H1 (cell line): ENCODE results near the gene CCNH. TPM values are rescaled to one million over a fixed set of nuclear protein-coding genes. Genes with fewer than 3 reads are reported as not detected.

ENCODE experiments used
- CTCF ChIA-PET: fragments of 300-600 bp; sonication (Branson Sonifier 250); formaldehyde crosslinking; loops from one replicate; lab custom pipeline; 2021; ENCODE audit not compliant: partially characterized antibody; lab: Charles Lee
- POLR2A ChIA-PET: fragments of 300-600 bp; sonication (Branson Sonifier 250); formaldehyde crosslinking; loops from one replicate; lab custom pipeline; 2021; ENCODE audit warnings: inconsistent platforms; ENCODE audit not compliant: partially characterized antibody; lab: Charles Lee
- DNase-seq, 2 experiments: peaks; one replicate each; pipeline versions ENCODE4 v3.0.0 to v3.0.0-alpha.2; 2010 to 2022; ENCODE audit warnings: low spot score in 2 of 2, low read depth in 1 of 2, mixed read lengths in 1 of 2
- FAIRE-seq: peaks from 2 replicates; lab custom pipeline; 2011; peaks lifted over from hg19 to GRCh38; lab: Jason Lieb, UNC
- H2AFZ ChIP-seq: 2 replicates; pipeline ENCODE4 v1.8.1; 2012; ENCODE audit warnings: low read length, inconsistent platforms
- H2AK5ac ChIP-seq: 2 replicates; pipeline ENCODE4 v1.6.1; 2013; ENCODE audit warnings: low read depth, low read length
- H2BK120ac ChIP-seq: replicated peaks from 2 replicates; pipeline ENCODE3; 2013; ENCODE audit warnings: low read depth, low read length, inconsistent platforms
- H2BK12ac ChIP-seq: 2 replicates; pipeline ENCODE4 v1.6.1; 2013; ENCODE audit warnings: low read depth, low read length
- H2BK15ac ChIP-seq: 2 replicates; pipeline ENCODE4 v1.6.1; 2013; ENCODE audit warnings: low read length
- H2BK20ac ChIP-seq: 2 replicates; pipeline ENCODE4 v1.6.1; 2013; ENCODE audit warnings: low read length
- H2BK5ac ChIP-seq: 2 replicates; pipeline ENCODE4 v1.6.1; 2013; ENCODE audit warnings: low read depth, low read length
- H3K14ac ChIP-seq: 2 replicates; pipeline ENCODE4 v1.6.1; 2013; ENCODE audit warnings: inconsistent platforms; ENCODE audit not compliant: insufficient read length
- H3K18ac ChIP-seq: 2 replicates; pipeline ENCODE4 v1.6.1; 2013; ENCODE audit warnings: low read length; ENCODE audit errors: extremely low read depth
- H3K23ac ChIP-seq: 2 replicates; pipeline ENCODE4 v1.6.1; 2013; ENCODE audit warnings: inconsistent platforms; ENCODE audit not compliant: insufficient read length
- H3K23me2 ChIP-seq: 2 replicates; pipeline ENCODE4 v1.6.1; 2013; ENCODE audit warnings: low read depth, low read length
- H3K27ac ChIP-seq: 2 replicates; pipeline ENCODE4 v1.6.1; 2011; ENCODE audit warnings: low read depth, low read length, inconsistent platforms
- H3K27me3 ChIP-seq, 4 experiments: replicated peaks in 1 of 4; 1 replicate in 1 of 4; 2 replicates in 3 of 4; pipeline versions ENCODE4 v1.6.1 to v1.8.1; 2011 to 2013; ENCODE audit warnings: low read length in 3 of 4, mild to moderate bottlenecking in 3 of 4, inconsistent platforms in 2 of 4, mixed read lengths in 2 of 4, moderate library complexity in 1 of 4; ENCODE audit not compliant: control insufficient read depth in 3 of 4, insufficient read depth in 3 of 4; ENCODE audit errors: extremely low read depth in 1 of 4
- H3K36me3 ChIP-seq, 4 experiments: 2 replicates each; pipeline versions ENCODE4 v1.6.1 to v1.8.1; 2011 to 2013; ENCODE audit warnings: mild to moderate bottlenecking in 4 of 4, low read length in 3 of 4, moderate library complexity in 2 of 4, control low read depth in 1 of 4, inconsistent platforms in 1 of 4; ENCODE audit not compliant: insufficient read depth in 4 of 4, control insufficient read depth in 2 of 4
- H3K4ac ChIP-seq: replicated peaks from 2 replicates; pipeline ENCODE3; 2013; ENCODE audit warnings: low read length, low read depth, mixed read lengths, inconsistent platforms; ENCODE audit not compliant: insufficient read length
- H3K4me1 ChIP-seq, 4 experiments: replicated peaks in 1 of 4; 1 replicate in 1 of 4; 2 replicates in 3 of 4; pipeline versions ENCODE4 v1.6.1 to v1.8.1; 2011 to 2013; ENCODE audit warnings: low read length in 3 of 4, inconsistent platforms in 2 of 4, mixed read lengths in 1 of 4; ENCODE audit not compliant: insufficient read depth in 4 of 4, control insufficient read depth in 3 of 4
- H3K4me2 ChIP-seq, 2 experiments: 2 replicates each; pipeline versions ENCODE4 v1.6.1 to v1.8.1; 2011 to 2013; ENCODE audit warnings: low read depth in 2 of 2, low read length in 2 of 2, control low read depth in 1 of 2, inconsistent platforms in 1 of 2, mild to moderate bottlenecking in 1 of 2; ENCODE audit not compliant: insufficient read depth in 1 of 2
- H3K4me3 ChIP-seq, 4 experiments: fragments of 200-600, 300-600 bp in 1 of 4; sonication (generic), shearing (Covaris generic), sonication (Bioruptor Twin) in 1 of 4; 2 replicates each; pipeline versions ENCODE4 v1.5.1 to v1.8.1; 2011 to 2016; ENCODE audit warnings: low read length in 4 of 4, low read depth in 3 of 4, control low read depth in 2 of 4, inconsistent platforms in 2 of 4, mild to moderate bottlenecking in 2 of 4, mixed read lengths in 1 of 4, moderate library complexity in 1 of 4; ENCODE audit not compliant: insufficient read depth in 2 of 4; ENCODE audit errors: extremely low read depth in 1 of 4
- H3K56ac ChIP-seq: replicated peaks from 2 replicates; pipeline ENCODE3; 2013; ENCODE audit warnings: low read depth, mild to moderate bottlenecking, mixed read lengths, low read length, inconsistent platforms; ENCODE audit not compliant: insufficient read length
- H3K79me1 ChIP-seq: 2 replicates; pipeline ENCODE4 v1.6.1; 2013; ENCODE audit warnings: low read depth, low read length, control low read depth
- H3K79me2 ChIP-seq, 2 experiments: 2 replicates each; pipeline versions ENCODE4 v1.6.1 to v1.8.1; 2012 to 2013; ENCODE audit warnings: low read length in 2 of 2, mild to moderate bottlenecking in 2 of 2, inconsistent platforms in 1 of 2; ENCODE audit not compliant: insufficient read depth in 2 of 2, control insufficient read depth in 1 of 2
- H3K9ac ChIP-seq, 4 experiments: replicated peaks in 1 of 4; 1 replicate in 1 of 4; 2 replicates in 3 of 4; pipeline versions ENCODE4 v1.6.1 to v1.8.1; 2011 to 2013; ENCODE audit warnings: low read depth in 3 of 4, low read length in 3 of 4, control low read depth in 2 of 4, mild to moderate bottlenecking in 2 of 4, moderate library complexity in 2 of 4, inconsistent platforms in 1 of 4; ENCODE audit errors: extremely low read depth in 1 of 4
- H3K9me3 ChIP-seq, 2 experiments: 2 replicates each; pipeline versions ENCODE4 v1.6.1 to v1.8.1; 2012 to 2013; ENCODE audit warnings: mild to moderate bottlenecking in 2 of 2, moderate library complexity in 2 of 2, control low read depth in 1 of 2, inconsistent platforms in 1 of 2, low read depth in 1 of 2, low read length in 1 of 2, mixed read lengths in 1 of 2; ENCODE audit not compliant: insufficient read depth in 2 of 2
- H4K20me1 ChIP-seq, 2 experiments: replicated peaks in 1 of 2; 2 replicates each; pipeline versions ENCODE3 to v1.8.1; 2011 to 2013; ENCODE audit warnings: inconsistent platforms in 2 of 2, low read length in 2 of 2, mild to moderate bottlenecking in 1 of 2; ENCODE audit not compliant: insufficient read depth in 2 of 2, control insufficient read depth in 1 of 2
- H4K5ac ChIP-seq: 2 replicates; pipeline ENCODE4 v1.6.1; 2013; ENCODE audit warnings: low read length, low read depth, mixed read lengths, inconsistent platforms; ENCODE audit not compliant: insufficient read length
- H4K8ac ChIP-seq: 2 replicates; pipeline ENCODE4 v1.8.0; 2013; ENCODE audit warnings: mild to moderate bottlenecking, moderate library complexity, low read length, inconsistent platforms; ENCODE audit not compliant: insufficient read depth; ENCODE audit errors: extremely low read depth
- H4K91ac ChIP-seq: replicated peaks from 2 replicates; pipeline ENCODE3; 2013; ENCODE audit warnings: low read length, mixed read lengths, inconsistent platforms; ENCODE audit not compliant: insufficient read length
- HDAC2 ChIP-seq, 2 experiments: fragments of 300-600 bp in 1 of 2; sonication (generic) in 1 of 2; IDR thresholded peaks; 2 replicates each; pipeline ENCODE4 v1.6.1; 2011 to 2012; ENCODE audit warnings: low read depth in 2 of 2, low read length in 2 of 2, mild to moderate bottlenecking in 2 of 2, moderate library complexity in 2 of 2, borderline replicate concordance in 1 of 2, inconsistent platforms in 1 of 2
- KDM4A ChIP-seq: IDR thresholded peaks from one replicate; pipeline ENCODE4 v1.7.1; 2012; ENCODE audit warnings: low read depth, mild to moderate bottlenecking, moderate library complexity, low read length, inconsistent platforms; ENCODE audit not compliant: severe bottlenecking
- KDM5A ChIP-seq: fragments of 200-600 bp; IDR thresholded peaks from 2 replicates; pipeline ENCODE4 v1.7.1; 2012; ENCODE audit warnings: mild to moderate bottlenecking, low read length, inconsistent platforms, mixed read lengths
- MAFK ChIP-seq: IDR thresholded peaks from 2 replicates; pipeline ENCODE4 v1.6.1; 2012; ENCODE audit warnings: low read depth, mild to moderate bottlenecking, improper control_type of control experiment, low read length
- RBBP5 ChIP-seq: IDR thresholded peaks from 2 replicates; pipeline ENCODE4 v1.7.1; 2012; ENCODE audit warnings: low read depth, mild to moderate bottlenecking, inconsistent platforms, low read length, moderate library complexity, borderline replicate concordance
- SIN3A ChIP-seq, 2 experiments: IDR thresholded peaks in 1 of 2; conservative IDR thresholded peaks in 1 of 2; 2 replicates each; pipeline ENCODE4 v1.6.1; 2011 to 2012; ENCODE audit warnings: low read length in 2 of 2, improper control_type of control experiment in 1 of 2, low read depth in 1 of 2, mild to moderate bottlenecking in 1 of 2
- SRF ChIP-seq: IDR thresholded peaks from 2 replicates; pipeline ENCODE4 v1.6.1; 2011; ENCODE audit warnings: mild to moderate bottlenecking, low read depth, low read length, moderate library complexity
- WGBS, 2 experiments: shearing (Covaris generic) in 1 of 2; methylation state at CpG; one replicate each; pipeline versions ENCODE4 v1.1.6 to v1.1.7; 2013 to 2015; ENCODE audit warnings: low lambda C conversion rate in 2 of 2, mixed read lengths in 2 of 2, inconsistent platforms in 1 of 2, low coverage in 1 of 2, missing lambda C conversion rate in 1 of 2; ENCODE audit not compliant: insufficient replicate concordance in 2 of 2, insufficient coverage in 1 of 2, insufficient read length in 1 of 2; ENCODE audit errors: extremely low coverage in 1 of 2, missing lambda C conversion rate in 1 of 2; 5-methylcytosine and 5-hydroxymethylcytosine counted together
- long read RNA-seq, 2 experiments: library from RNA in 1 of 2; library from capped mRNA in 1 of 2; stranded (forward); transcript quantifications; one replicate each; pipeline ENCODE4 v2.0.0, GENCODE V29; 2021; ENCODE audit warnings: inconsistent platforms in 1 of 2
- polyA minus RNA-seq, 3 experiments: library from RNA; depleted of rRNA, polyadenylated mRNA; stranded (reverse); fragments of >200 nt; gene quantifications; 1 replicate in 2 of 3; 2 replicates in 1 of 3; pipeline ENCODE4 v1.2.3, GENCODE V29; 2011
- polyA plus RNA-seq, 7 experiments: library from polyadenylated mRNA; depleted of rRNA in 3 of 7; stranded (reverse) in 5 of 7; unstranded in 2 of 7; fragments of >200 nt in 5 of 7; fragments of 200-250 nt in 2 of 7; gene quantifications; 1 replicate in 5 of 7; 2 replicates in 1 of 7; 4 replicates in 1 of 7; pipeline versions ENCODE4 v1.2.1 to v1.2.3, GENCODE V29; 2011 to 2013; ENCODE audit warnings: missing spikeins in 2 of 7, mixed read lengths in 2 of 7
- total RNA-seq: library from RNA; stranded (reverse); fragmentation: NEBNext Ultra II Directional; extraction: Animal tissue kit (Norgen Biotek cat#: 25700); gene quantifications from 2 replicates; pipeline ENCODE4 v1.2.1, GENCODE V29; 2021

CCNH gene
- 31.0 and 38.2 TPM in 2 replicates for total RNA-seq
- 29.2 and 41.8 TPM in 2 replicates for polyA plus RNA-seq (2011; rRNA removed)
- 54.4 TPM for polyA plus RNA-seq (2011; cell fraction: cytosol; rRNA removed)
- 34.9 TPM for polyA plus RNA-seq (2011; cell fraction: nucleus; rRNA removed)
- 31.4 to 60.6 TPM (median 40.0 TPM) in 4 replicates for polyA plus RNA-seq (2012, experiment 1 of 2)
- 3.3 TPM for polyA plus RNA-seq (2012, experiment 2 of 2)
- polyA plus RNA-seq (2013, experiment 1 of 2), result 30.1 TPM
- 30.2 TPM for polyA plus RNA-seq (2013, experiment 2 of 2)
- polyA minus RNA-seq (2011; rRNA and poly(A)+ RNA removed), result 94.3 and 94.4 TPM in 2 replicates
- 31.6 TPM for polyA minus RNA-seq (2011; cell fraction: cytosol; rRNA and poly(A)+ RNA removed)
- polyA minus RNA-seq (2011; cell fraction: nucleus; rRNA and poly(A)+ RNA removed), result 146 TPM
- long read RNA-seq, experiment 1, transcript CCNH-201 (9 exons, 1,378 nt), result major isoform, 23 of 32 reads
- long read RNA-seq, experiment 1, partial matches to known transcripts, result 4 of 32 reads
- long read RNA-seq, experiment 1, other reads (novel, unspliced or antisense), result 5 of 32 reads
- long read RNA-seq, experiment 2, transcript CCNH-201 (9 exons, 1,378 nt), result major isoform, 52 of 63 reads
- long read RNA-seq, experiment 2, partial matches to known transcripts, result 1 of 63 reads
- long read RNA-seq, experiment 2, other reads (novel, unspliced or antisense), result 7 of 63 reads

- H3K9me3 ChIP-seq, result no peaks in the 10 kb centered on the region
- H3K4ac ChIP-seq, result peak within 1 kb of the TSS; percentile 64
- FAIRE-seq (peak; percentile 81), DNase-seq (peak; percentile 93 to 94)
- ChIA-PET POLR2A (interaction anchor here (1.0 to 2.2 kb wide), 4 partner anchors 13 to 145 kb away, joined by 3 to 7 read pairs (median 4); partner anchors contain the start of gene RASA1), CTCF (interaction anchor here (0.9 to 1.7 kb wide), 3 partner anchors 9 to 399 kb away, joined by 4 to 7 read pairs (median 5); no protein-coding TSS in a partner anchor)
- H3K18ac ChIP-seq, result peak within 1 kb of the TSS; percentile 93
- peaks cover 7% of the 10 kb centered on the region for H3K23me2 ChIP-seq
- WGBS, 2 experiments, result 3% methylated on average over 46 of the region's 46 CpGs; no CpG with 5 or more reads in 1 of the 2 experiments
- peak within 1 kb of the TSS; percentile 86 for H3K27ac ChIP-seq
- no peaks in the 10 kb centered on the region for H3K27me3 ChIP-seq
- H4K91ac ChIP-seq, result peak within 1 kb of the TSS; percentile 76
- H3K4me1 ChIP-seq, result peaks cover 0 to 3% (median 0%) of the 10 kb centered on the region in 4 experiments; a peak in 2 of 7 replicates
- H3K4me2 ChIP-seq, result peak within 1 kb of the TSS; percentile 90 to 94
- peaks cover 6 to 29% (median 14%) of the 10 kb centered on the region in 4 experiments; a peak in 7 of 8 replicates for H3K36me3 ChIP-seq
- peak within 1 kb of the TSS; percentile 67; the same call in 1 of the 2 replicates for H2BK15ac ChIP-seq
- no peak within 1 kb of the TSS for H3K14ac ChIP-seq
- peak within 1 kb of the TSS; percentile 88 for H4K5ac ChIP-seq
- H2AK5ac ChIP-seq, result no peak within 1 kb of the TSS; the same call in 1 of the 2 replicates
- H2BK120ac ChIP-seq, result no peak within 1 kb of the TSS
- peaks cover 7% of the 10 kb centered on the region; the same call in 1 of the 2 replicates for H3K79me1 ChIP-seq
- H4K20me1 ChIP-seq, result peaks cover 0 to 2% of the 10 kb centered on the region in 2 experiments
- H3K79me2 ChIP-seq, result peaks cover 3 to 23% of the 10 kb centered on the region in 2 experiments; a peak in 3 of 4 replicates
- peak within 1 kb of the TSS; percentile 95 for H2AFZ ChIP-seq
- H2BK12ac ChIP-seq, result peak within 1 kb of the TSS; percentile 94
- H2BK20ac ChIP-seq, result no peak within 1 kb of the TSS
- H3K9ac ChIP-seq, result peak within 1 kb of the TSS; percentile 83 to 98 (median 92)
- H3K56ac ChIP-seq, result peak within 1 kb of the TSS; percentile 80
- H4K8ac ChIP-seq, result peak within 1 kb of the TSS; percentile 95
- H3K4me3 ChIP-seq, result peak within 1 kb of the TSS; percentile 90 to 98 (median 91)
- no peak within 1 kb of the TSS for H3K23ac ChIP-seq
- peak within 1 kb of the TSS; percentile 85 for H2BK5ac ChIP-seq
- TF ChIP-seq KDM4A (peak; percentile 95), RBBP5 (peak; percentile 88), SRF (peak; percentile 54), SIN3A (conservative IDR thresholded peaks at IDR 0.05 in 1 of 2, IDR thresholded peaks at IDR 0.05 in 1 of 2; ENCODE audit: low read depth in 1 of 2, low read length in 2 of 2) (peak; percentile 15 to 56; a peak in 2 of 4 replicates), KDM5A (no peak), MAFK (no peak), HDAC2 (IDR thresholded peaks at IDR 0.05; ENCODE audit: borderline replicate concordance in 1 of 2, low read depth in 2 of 2, low read length in 2 of 2) (0 out of 4 replicates have a peak, but pooled peaks of 1 of the 2 experiments have one; percentile 67)
Measured at GRCh38 chr5:87412630-87413342, at the start of gene CCNH. Gene CCNH (minus strand): TSS chr5:87412930. CDS start chr5:87412794, 136 bp downstream.
